Measurements from ENCODE around the gene C12orf43.

C12orf43 gene

DNA sequence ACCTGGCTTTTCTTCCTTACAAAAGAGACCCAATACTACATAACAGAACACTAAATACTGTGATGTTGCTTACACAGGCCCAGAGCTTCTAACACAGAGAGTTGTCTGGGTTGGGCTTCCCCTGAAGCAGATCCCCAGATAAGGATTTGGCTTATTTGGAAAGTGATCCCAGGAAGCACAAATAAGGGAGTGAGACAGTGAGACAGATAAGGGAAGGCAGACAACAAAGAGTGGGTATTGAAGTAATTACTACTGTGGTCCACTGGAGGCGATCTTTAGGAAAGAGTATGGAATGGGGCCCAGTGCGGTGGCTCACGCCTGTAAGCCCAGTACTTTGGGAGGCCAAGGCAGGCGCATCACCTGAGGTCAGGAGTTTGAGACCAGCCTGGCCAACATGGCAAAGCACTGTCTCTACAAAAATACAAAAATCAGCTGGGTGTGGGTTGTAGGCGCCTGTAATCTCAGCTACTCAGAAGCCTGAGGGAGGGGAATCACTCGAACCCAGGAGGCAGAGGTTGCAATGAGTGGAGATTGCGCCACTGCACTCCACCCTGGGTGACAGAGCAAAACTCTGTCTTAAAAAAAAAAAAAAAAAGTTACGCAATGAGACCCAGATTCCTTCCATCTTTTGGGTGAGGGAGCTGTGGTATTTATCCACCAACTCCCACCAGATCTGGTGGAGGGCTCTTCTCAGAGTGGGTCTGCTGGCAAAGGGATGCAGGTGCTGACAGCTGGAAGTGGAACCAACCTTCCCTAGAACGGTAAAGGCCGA lies 10.2 kb upstream of the C12orf43 start:
- DNase-seq = no peak

DNA sequence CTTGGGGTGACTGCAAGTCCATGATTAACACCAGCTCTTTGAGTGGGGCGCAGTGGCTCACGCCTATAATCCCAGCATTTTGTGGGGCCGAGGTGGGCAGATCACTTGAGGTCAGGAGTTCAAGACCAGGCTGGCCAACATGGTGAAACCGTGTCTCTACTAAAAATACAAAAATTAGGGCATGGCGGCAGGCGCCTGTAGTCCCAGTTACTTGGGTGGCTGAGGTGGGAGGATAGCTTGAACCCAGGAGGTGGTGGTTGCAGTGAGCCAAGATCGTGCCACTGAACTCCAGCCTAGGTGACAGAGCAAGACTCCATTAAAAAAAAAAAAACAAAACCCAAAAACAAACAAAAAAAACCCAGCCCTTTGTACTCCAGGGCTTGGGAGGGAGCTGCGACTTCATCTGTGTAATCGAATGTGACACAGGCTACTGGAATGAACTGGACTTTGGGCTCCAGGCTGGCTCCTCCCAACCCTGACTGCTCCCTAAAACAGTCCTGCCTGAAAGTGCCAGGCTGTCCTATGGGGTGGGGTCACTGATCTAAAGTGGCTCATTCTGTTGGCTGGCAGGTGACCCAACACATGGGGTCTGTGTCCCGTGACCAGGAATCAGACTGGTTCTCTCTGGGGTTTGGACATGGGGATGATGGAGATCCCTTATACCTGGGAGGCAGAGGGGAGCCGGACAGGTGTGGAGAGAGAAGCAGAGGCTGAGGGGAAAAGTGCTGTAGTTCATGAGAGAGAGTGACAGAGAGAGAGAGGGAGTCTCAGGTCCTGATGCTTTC lies 9.3 kb upstream of the C12orf43 start:
- DNase-seq = no peak

DNA sequence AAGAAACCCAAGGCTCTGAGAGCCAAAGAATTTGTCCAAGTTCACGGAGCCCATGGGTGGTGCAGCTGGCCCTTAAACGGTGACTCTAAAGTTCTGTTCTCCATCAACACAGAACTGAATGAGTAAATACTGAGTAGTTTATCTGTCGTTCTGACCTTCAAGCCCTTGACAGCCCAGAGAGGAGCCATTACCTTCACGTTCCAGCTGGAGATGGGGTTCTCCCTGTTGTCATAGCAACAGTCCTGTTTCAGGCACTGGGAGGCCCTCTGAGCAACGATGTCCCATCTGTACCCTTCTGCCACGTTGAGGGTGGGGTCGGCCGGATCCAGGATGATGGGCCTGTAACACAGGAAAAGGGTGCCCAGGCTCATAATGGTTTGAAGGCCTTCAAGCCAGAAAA lies 7.5 kb upstream of the C12orf43 start:
- no peak for DNase-seq

DNA sequence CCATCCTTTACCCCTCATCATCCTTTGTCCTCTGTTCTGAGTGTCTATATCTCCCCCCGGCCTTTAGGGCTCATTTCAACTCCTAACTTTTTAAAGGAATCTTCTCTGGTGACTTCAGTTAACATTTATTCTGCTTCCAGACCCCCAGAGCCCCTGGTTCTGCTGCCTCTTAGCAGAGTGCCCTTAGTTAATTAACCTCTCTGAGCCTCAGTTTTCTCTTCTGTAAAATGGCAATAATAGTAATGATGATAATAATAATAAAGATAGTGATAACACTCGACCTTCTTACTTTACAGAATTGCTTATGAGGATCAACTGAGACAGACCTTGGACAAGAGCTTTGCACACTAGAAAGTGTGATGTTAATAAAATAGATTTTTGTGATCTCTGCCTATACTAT lies 6.4 kb upstream of the C12orf43 start:
- DNase-seq = no peak

DNA sequence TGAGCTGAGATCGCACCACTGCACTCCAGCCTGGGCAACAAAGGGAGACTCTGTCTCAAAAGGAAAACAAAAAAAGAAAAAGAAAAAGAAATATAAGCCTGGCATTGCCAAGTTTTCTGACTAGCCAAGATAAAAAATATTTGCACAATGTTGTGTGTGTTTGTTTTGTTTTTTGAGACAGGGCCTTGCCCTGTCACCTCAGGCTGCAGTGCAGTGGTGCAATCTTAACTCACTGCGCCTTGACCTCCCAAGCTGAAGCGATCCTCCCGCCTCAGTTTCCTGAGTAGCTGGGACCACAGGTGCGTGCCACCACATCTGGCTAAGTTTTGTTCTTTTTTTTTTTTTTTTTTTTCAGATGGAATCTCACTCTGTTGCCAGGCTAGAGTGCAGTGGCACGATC lies 5.5 kb upstream of the C12orf43 start:
- DNase-seq = no peak

DNA sequence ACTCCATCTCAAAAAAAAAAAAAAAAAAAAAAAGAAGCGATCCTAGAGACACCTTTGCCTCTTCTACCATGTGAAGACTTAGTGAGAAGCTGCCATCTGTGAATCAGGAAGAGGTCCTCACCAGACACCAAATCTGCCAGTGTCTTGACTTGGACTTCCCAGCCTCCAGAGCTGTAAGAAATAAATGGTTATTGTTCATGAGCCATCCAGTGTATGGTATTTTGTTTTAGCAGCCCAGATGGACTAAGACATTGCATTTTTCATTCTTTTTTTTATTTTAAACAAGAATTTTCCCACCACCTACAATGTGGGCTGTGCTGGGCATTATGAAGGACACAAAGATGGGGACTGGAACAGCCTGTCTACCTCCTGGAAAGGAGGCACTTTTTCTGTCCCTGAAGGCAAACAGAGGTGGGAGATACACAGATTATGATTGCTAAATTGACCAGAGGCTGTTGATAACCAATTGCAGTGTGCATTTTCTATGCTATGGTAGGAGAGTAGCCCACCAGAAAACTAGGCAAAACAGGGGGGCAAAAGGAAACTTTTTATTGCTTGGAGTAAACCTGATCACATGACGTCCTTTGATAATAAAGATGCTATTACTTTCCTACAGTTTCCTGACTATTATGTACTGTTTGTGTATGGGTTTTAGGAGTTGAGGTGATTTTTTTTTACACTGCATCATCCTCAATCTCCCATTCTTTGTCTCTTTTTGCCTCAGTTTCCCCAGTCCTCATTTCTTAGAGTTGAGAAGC lies 2.8 kb upstream of the C12orf43 start:
- no peak for DNase-seq

DNA sequence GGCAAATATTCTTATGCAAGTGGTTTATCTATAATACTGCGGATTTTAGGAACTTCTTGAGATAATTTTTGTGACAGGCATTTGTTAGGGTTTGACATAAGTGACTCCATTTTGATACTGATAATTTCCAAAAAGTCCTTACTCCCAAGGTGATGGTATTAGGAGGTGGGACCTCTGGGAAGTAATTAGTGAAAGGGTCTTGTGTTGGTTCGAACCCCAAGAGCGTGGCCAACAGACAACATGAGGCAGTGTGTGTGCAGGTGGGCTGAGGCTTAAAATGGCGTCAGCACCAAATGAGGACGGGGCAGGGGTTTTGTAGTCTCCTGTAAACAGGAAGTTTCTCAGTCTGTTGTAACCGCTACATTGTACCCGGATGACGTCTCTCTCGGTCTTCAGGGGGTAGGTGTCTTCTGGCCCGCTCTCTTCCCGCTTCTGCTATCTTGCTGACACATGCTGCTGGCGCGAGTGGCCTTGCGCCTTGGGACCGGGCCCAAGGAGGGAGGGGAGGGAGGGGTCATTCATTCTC lies 1.7 kb upstream of the C12orf43 start:
- no peak for DNase-seq

DNA sequence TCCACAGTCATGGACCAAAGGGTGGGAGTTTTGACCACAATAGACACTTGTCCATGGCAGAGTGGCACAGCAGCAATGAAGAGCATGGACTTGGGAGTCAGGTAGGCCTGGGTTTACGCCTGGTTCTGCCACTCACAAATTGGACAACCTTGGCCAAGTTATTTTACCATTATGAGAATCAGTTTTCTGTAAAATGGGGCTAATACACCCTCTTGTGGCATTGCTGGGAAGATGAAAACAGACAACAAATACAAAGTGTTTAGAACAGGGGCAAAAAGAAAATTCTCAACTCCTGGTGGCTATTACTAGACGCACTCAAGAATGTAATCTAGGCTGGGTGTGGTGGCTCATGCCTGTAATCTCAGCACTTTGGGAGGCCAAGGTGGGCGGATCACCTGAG lies 2.6 kb downstream of the C12orf43 start:
- no peak for DNase-seq

DNA sequence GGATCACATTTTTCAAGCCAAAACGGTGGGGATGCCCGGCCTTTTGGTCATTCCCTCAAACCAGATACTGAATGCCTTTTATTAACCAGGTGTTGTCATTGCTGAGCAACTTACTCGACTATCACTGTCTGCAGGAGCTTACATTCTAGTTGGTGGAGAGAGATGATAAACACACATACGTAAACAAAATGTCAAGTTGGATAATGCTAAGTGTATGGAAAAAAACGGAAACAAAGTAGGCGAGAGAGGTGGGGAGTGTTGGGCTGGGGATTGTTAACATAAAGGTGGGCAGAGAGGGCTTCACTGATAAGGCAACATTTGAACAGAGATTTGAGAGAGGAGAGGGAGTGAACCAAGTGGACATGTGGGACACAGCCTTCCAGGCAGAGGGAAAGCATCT lies 4.5 kb downstream of the C12orf43 start:
- no peak for DNase-seq

DNA sequence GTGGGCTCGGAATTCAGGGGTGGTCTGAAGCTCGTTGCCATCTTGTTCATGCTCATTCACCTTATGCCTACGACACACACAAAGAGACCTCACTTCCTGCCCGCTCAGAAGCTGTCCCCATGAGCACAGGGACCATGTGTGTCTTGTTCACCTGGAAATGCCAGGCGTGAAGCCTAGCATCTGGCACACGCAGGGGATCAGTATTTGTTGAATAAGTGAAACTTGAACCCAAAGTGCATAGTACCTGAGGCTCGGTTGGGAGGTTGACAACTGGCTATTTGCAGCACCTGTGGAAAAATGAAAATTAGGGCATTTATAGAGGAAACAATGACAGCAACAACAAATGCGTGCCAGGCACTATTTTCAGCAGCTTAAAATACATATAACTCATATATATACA lies 5.4 kb downstream of the C12orf43 start:
- DNase-seq = no peak

DNA sequence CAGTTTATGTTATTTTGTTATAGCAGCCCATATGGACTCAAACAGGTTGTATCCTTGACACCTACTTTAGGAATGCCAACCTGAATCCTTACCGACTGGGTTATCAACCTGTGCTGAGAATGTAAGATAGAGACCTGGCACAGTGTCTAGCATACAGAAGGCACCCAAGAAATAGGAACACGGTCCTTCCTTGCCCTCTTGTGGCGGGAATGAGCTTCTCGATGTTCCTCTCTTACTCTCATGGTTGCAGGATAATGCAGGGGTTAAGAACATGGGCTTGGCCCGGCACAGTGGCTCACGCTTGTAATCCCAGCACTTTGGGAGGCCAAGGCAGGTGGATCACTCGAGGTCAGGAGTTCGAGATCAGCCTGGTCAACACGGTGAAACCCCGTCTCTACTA lies 6.5 kb downstream of the C12orf43 start:
- no peak for DNase-seq

DNA sequence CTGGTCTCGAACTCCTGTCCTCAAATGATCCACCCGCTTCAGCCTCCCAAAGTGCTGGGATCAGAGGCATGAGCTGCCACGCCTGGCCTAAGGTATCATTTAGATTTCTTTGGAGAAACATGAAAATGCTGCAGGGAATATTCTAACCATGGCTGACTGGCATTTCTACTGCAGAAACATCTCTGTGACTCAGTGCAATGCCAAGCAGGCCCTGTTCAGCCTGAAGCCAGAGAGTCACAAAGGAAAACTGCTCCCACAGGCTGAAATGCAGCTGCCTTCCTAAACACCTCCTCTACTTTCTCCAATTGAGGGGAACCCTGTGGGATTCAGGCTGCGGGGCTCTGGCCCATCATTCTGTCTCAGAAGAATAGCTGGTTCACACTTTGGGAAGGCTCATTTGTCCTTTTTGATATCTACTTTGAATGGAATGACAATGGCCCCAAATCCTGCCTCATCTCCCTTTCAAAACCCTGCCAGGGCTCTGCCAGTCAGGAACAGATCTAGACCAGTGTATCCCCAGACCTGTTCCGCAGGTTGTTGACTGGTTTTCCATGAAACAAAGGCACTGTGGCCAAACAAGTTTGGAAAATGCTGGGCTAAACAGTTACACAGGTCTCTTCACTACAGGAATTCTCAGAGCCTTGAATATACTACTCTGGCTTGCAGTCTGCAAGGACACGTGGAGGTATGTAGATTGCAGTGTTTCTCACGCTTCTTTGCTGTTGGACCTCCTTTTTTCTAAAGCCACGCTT lies 7.8 kb downstream of the C12orf43 start:
- DNase-seq = no peak

DNA sequence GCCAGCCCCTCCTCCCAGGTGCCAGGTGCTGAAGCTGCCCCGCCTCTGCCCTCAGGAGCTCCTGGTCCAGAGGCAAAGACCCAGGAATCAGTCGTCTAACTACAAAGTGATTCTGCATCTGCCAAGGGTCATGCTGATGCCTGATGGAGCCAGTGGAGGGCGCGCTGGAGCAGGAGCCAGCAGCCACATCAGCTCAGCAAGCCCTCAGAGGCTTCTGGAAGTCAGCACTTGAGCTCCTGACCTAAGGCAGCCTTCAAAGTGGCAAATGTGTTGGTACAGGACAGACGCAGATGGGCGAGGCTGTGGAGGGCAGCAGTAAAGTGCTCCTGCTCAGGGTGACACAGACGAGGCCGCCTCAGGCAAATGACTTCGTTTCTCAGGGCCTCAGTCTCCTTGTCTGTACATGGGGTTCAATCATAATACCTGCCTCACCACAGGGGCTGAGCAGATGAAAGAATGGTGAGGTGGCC lies 10.9 kb downstream of the C12orf43 start:
- no peak for DNase-seq

DNA sequence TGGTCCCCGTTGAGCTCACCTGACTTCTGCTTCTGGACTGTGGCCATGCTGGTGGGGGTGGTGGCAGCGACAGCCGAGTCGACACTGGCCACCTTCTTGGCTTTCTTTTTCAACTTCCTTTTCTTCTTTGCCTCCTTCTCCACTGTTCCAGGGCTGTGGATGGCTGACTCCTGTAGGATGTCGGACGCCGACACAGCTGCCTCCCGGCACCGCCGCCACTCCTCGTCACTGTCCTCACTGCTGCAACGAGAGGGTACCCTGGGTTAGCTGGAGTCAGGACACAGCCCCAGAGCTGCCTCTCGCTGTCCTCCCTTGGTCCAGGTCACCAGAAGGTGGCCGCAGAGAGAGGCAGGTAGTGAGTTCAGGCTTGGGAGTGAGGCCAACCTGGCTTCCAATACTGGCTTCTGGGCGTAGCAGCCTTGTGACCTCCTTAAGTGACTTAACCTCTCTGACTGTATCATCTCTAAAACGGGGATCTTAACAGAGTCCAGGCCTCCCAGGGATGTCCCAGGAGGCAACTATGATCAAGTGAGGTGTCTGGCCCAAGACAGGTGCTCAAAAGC lies 12.0 kb downstream of the C12orf43 start:
- no peak for DNase-seq

DNA sequence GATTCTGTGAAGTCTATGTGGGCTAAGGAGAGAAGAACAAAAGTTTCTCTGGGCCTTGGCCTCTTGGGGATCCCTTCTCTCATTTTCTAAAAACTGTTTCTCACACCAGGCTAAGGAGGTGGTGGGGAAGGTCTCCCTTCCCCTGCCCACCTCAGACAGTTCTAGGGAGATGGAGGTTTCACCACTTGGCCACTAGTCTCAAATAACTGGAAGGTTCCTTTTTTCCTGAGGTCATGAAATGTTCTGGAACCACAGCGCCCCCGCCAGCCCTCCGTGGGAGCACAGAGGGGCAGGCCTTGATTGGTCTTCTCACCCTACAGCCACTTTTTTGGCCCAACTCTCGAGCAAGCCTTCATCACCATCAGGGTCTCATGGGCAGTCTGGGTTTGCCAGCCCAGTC lies 12.6 kb downstream of the C12orf43 start:
- DNase-seq = no peak

DNA sequence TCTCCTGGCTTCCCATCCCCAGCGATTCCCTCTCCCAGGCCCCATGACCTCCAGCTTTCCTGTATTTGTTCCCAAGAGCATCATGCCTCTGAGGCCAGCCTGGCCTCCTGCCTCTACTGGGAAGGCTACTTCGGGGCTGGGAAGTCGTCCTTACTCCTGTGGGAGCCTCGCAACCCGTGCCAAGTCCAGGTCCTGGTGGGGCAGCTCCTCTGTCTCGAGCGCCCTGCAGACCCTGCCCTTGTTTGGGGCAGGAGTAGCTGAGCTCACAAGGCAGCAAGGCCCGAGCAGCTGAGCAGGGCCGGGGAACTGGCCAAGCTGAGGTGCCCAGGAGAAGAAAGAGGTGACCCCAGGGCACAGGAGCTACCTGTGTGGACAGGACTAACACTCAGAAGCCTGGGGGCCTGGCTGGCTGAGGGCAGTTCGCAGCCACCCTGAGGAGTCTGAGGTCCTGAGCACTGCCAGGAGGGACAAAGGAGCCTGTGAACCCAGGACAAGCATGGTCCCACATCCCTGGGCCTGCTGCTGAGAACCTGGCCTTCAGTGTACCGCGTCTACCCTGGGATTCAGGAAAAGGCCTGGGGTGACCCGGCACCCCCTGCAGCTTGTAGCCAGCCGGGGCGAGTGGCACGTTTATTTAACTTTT lies 14.3 kb downstream of the C12orf43 start:
- no peak for DNase-seq

DNA sequence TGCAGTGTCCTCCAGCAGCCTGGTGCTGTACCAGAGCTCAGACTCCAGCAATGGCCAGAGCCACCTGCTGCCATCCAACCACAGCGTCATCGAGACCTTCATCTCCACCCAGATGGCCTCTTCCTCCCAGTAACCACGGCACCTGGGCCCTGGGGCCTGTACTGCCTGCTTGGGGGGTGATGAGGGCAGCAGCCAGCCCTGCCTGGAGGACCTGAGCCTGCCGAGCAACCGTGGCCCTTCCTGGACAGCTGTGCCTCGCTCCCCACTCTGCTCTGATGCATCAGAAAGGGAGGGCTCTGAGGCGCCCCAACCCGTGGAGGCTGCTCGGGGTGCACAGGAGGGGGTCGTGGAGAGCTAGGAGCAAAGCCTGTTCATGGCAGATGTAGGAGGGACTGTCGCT lies 15.2 kb downstream of the C12orf43 start:
- no peak for DNase-seq

DNA sequence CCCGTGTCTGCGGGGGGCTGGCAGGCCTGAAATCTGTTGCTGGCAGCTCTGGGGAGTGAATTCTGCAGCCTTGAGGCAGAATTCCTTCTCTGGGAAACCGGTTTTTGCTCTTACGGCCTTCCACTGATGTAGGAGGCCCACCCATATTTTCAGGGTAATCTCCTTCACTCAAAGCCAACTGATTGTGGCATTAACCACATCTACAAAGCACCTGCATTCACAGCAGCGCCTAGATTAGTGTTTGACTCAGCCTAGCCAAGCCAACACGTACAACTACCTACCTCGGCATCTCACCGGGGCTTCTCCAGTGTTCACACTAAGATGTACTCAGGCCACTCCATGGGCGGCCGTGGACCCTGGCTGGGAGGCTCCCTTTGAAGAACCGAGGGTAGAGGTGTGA lies 15.8 kb downstream of the C12orf43 start:
- DNase-seq = no peak

DNA sequence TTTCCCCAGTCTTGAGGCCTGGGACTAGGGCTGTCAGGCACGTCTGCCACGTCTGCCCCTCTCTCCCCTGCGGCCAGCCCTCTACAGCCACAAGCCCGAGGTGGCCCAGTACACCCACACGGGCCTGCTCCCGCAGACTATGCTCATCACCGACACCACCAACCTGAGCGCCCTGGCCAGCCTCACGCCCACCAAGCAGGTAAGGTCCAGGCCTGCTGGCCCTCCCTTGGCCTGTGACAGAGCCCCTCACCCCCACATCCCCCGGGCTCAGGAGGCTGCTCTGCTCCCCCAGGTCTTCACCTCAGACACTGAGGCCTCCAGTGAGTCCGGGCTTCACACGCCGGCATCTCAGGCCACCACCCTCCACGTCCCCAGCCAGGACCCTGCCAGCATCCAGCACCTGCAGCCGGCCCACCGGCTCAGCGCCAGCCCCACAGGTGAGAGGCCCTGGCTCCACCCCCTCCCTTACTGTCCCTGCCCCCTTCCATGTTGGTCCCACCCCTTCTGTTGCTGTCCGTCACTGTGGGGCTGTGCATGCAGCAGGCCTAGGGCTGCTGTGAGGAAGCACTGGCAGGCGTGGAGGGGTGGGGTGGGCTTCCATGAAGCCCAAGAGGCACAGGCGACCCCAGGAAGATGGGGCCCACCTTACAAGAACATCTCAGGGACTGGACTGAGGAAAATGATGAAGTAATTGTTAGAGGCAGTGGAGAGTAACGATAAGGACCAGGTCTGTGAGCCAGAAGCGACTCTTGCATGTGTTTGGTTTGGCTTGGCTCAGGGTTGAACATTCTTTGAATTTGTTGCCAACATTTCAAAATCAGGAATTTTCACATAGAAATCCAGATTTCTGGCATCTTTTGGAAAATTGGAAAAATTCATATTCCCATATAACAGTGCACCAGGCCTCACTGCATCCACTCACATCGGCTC lies 16.8 kb downstream of the C12orf43 start:
- no peak for DNase-seq

DNA sequence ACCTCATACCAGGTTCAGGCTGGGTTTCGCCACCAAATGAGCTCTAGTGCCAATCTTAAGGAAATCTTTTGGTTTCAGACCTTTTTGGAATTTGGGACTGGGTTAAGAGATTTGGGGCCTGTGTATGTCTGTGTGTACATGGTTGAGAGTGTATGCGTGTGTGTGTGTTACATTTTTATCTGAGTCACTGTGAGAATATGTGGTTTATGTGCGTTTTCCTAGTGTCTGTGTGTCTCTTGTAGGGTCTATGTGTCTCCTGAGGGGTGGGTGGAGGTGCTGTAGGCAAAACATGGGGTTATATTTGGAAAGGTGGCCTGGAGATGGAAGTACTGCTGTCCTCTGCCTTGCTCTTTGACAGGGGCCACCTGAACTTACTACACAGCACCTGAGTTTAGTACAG lies 17.9 kb downstream of the C12orf43 start:
- no peak for DNase-seq

DNA sequence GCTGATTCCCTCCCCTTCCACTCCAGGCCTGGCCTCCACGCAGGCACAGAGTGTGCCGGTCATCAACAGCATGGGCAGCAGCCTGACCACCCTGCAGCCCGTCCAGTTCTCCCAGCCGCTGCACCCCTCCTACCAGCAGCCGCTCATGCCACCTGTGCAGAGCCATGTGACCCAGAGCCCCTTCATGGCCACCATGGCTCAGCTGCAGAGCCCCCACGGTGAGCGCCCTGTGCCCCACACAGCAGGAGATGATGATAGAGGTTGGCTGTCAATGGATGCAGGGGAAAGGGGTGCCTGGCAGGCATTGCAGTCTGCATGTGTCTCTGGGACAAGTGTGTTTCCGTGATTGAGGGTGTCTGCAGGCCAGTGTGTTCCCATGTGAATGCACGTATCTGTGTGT lies 18.8 kb downstream of the C12orf43 start:
- no peak for DNase-seq
